ENCODE measurements around the gene GPC1. TPM values are rescaled to one million over a fixed set of nuclear protein-coding genes. Genes with fewer than 3 reads are reported as not detected.

Gene GPC1
- total RNA-seq, 1 donor from 2014 or later: 36.0 TPM

GRCh38 chr2:240461471-240462072 lies 26.1 kb downstream of the GPC1 start:
- Histone ChIP-seq H3K4me1 (ENCODE audit: control insufficient read depth in 3 of 3, insufficient read depth in 3 of 3, low read length in 3 of 3) (peaks cover 0 to 4% (median 0%) of the 10 kb centered on the region in 3 donors), H3K36me3 (ENCODE audit: control insufficient read depth in 3 of 3, insufficient read depth in 3 of 3, low read length in 3 of 3) (peaks cover 20 to 37% (median 26%) of the 10 kb centered on the region in 3 donors), H3K4me3 (ENCODE audit: low read length in 3 of 3) (no peak overlapping the region)

GRCh38 chr2:240462073-240462706 lies 26.7 kb downstream of the GPC1 start:
- Histone ChIP-seq H3K4me1 (ENCODE audit: control insufficient read depth in 3 of 3, insufficient read depth in 3 of 3, low read length in 3 of 3) (peaks cover 0 to 4% (median 0%) of the 10 kb centered on the region in 3 donors), H3K9me3 (ENCODE audit: control insufficient read depth in 3 of 3, low read length in 3 of 3) (no peaks in the 10 kb centered on the region), H3K27ac (ENCODE audit: low read depth, low read length) (no peak overlapping the region), H3K9ac (ENCODE audit: low read depth in 1 of 3, low read length in 3 of 3) (no peak overlapping the region), H3K27me3 (ENCODE audit: control insufficient read depth in 3 of 3, insufficient read depth in 3 of 3, low read length in 3 of 3) (no peaks in the 10 kb centered on the region), H3K4me3 (ENCODE audit: low read length in 3 of 3) (no peak overlapping the region), H3K36me3 (ENCODE audit: control insufficient read depth in 3 of 3, insufficient read depth in 3 of 3, low read length in 3 of 3) (peaks cover 23 to 42% (median 26%) of the 10 kb centered on the region in 3 donors)

More at GRCh38 chr2:240461471-240462072, 26.1 kb downstream of the GPC1 start:
- H3K9me3 ChIP-seq (ENCODE audit: control insufficient read depth in 3 of 3, low read length in 3 of 3): no peaks in the 10 kb centered on the region
- H3K27me3 ChIP-seq (ENCODE audit: control insufficient read depth in 3 of 3, insufficient read depth in 3 of 3, low read length in 3 of 3): no peaks in the 10 kb centered on the region
- no peak overlapping the region for H3K27ac ChIP-seq (ENCODE audit: low read depth, low read length)
- no peak overlapping the region for H3K9ac ChIP-seq (ENCODE audit: low read depth in 1 of 3, low read length in 3 of 3)

- H3K9me3 ChIP-seq (ENCODE audit: control insufficient read depth in 3 of 3, low read length in 3 of 3): no peaks in the 10 kb centered on the region
- H3K36me3 ChIP-seq (ENCODE audit: control insufficient read depth in 3 of 3, insufficient read depth in 3 of 3, low read length in 3 of 3): peaks cover 23 to 42% (median 26%) of the 10 kb centered on the region in 3 donors
- H3K4me3 ChIP-seq (ENCODE audit: low read length in 3 of 3): no peak overlapping the region
- no peak overlapping the region for H3K27ac ChIP-seq (ENCODE audit: low read depth, low read length)
- peaks cover 0 to 4% (median 0%) of the 10 kb centered on the region in 3 donors for H3K4me1 ChIP-seq (ENCODE audit: control insufficient read depth in 3 of 3, insufficient read depth in 3 of 3, low read length in 3 of 3)
- no peak overlapping the region for H3K9ac ChIP-seq (ENCODE audit: low read depth in 1 of 3, low read length in 3 of 3)
- H3K27me3 ChIP-seq (ENCODE audit: control insufficient read depth in 3 of 3, insufficient read depth in 3 of 3, low read length in 3 of 3): no peaks in the 10 kb centered on the region
Measured at GRCh38 chr2:240462707-240463273, 27.3 kb downstream of the GPC1 start.

GRCh38 chr2:240463274-240463865 lies 27.9 kb downstream of the GPC1 start:
- Histone ChIP-seq H3K27me3 (ENCODE audit: control insufficient read depth in 3 of 3, insufficient read depth in 3 of 3, low read length in 3 of 3) (no peaks in the 10 kb centered on the region), H3K9me3 (ENCODE audit: control insufficient read depth in 3 of 3, low read length in 3 of 3) (no peaks in the 10 kb centered on the region), H3K36me3 (ENCODE audit: control insufficient read depth in 3 of 3, insufficient read depth in 3 of 3, low read length in 3 of 3) (peaks cover 23 to 42% (median 26%) of the 10 kb centered on the region in 3 donors), H3K4me3 (ENCODE audit: low read length in 3 of 3) (no peak overlapping the region), H3K9ac (ENCODE audit: low read depth in 1 of 3, low read length in 3 of 3) (no peak overlapping the region), H3K4me1 (ENCODE audit: control insufficient read depth in 3 of 3, insufficient read depth in 3 of 3, low read length in 3 of 3) (peaks cover 0 to 4% (median 0%) of the 10 kb centered on the region in 3 donors), H3K27ac (ENCODE audit: low read depth, low read length) (no peak overlapping the region)

- Histone ChIP-seq H3K27me3 (ENCODE audit: control insufficient read depth in 3 of 3, insufficient read depth in 3 of 3, low read length in 3 of 3) (no peaks in the 10 kb centered on the region), H3K4me1 (ENCODE audit: control insufficient read depth in 3 of 3, insufficient read depth in 3 of 3, low read length in 3 of 3) (peaks cover 0 to 4% (median 0%) of the 10 kb centered on the region in 3 donors), H3K9me3 (ENCODE audit: control insufficient read depth in 3 of 3, low read length in 3 of 3) (no peaks in the 10 kb centered on the region), H3K27ac (ENCODE audit: low read depth, low read length) (no peak overlapping the region), H3K4me3 (ENCODE audit: low read length in 3 of 3) (no peak overlapping the region), H3K9ac (ENCODE audit: low read depth in 1 of 3, low read length in 3 of 3) (no peak overlapping the region), H3K36me3 (ENCODE audit: control insufficient read depth in 3 of 3, insufficient read depth in 3 of 3, low read length in 3 of 3) (peaks cover 23 to 42% (median 26%) of the 10 kb centered on the region in 3 donors)
Measured at GRCh38 chr2:240463866-240464481, 28.5 kb downstream of the GPC1 start.

GRCh38 chr2:240464514-240465241 lies 29.2 kb downstream of the GPC1 start:
- Histone ChIP-seq H3K9ac (ENCODE audit: low read depth in 1 of 3, low read length in 3 of 3) (no peak overlapping the region), H3K27ac (ENCODE audit: low read depth, low read length) (no peak overlapping the region), H3K4me1 (ENCODE audit: control insufficient read depth in 3 of 3, insufficient read depth in 3 of 3, low read length in 3 of 3) (peaks cover 0 to 4% (median 3%) of the 10 kb centered on the region in 3 donors), H3K36me3 (ENCODE audit: control insufficient read depth in 3 of 3, insufficient read depth in 3 of 3, low read length in 3 of 3) (peaks cover 23 to 42% (median 26%) of the 10 kb centered on the region in 3 donors), H3K4me3 (ENCODE audit: low read length in 3 of 3) (no peak overlapping the region), H3K27me3 (ENCODE audit: control insufficient read depth in 3 of 3, insufficient read depth in 3 of 3, low read length in 3 of 3) (no peaks in the 10 kb centered on the region), H3K9me3 (ENCODE audit: control insufficient read depth in 3 of 3, low read length in 3 of 3) (no peaks in the 10 kb centered on the region)

- no peak overlapping the region for H3K9ac ChIP-seq (ENCODE audit: low read depth in 1 of 3, low read length in 3 of 3)
- H3K9me3 ChIP-seq (ENCODE audit: control insufficient read depth in 3 of 3, low read length in 3 of 3): no peaks in the 10 kb centered on the region
- H3K27me3 ChIP-seq (ENCODE audit: control insufficient read depth in 3 of 3, insufficient read depth in 3 of 3, low read length in 3 of 3): no peaks in the 10 kb centered on the region
- peaks cover 0 to 7% (median 4%) of the 10 kb centered on the region in 3 donors for H3K4me1 ChIP-seq (ENCODE audit: control insufficient read depth in 3 of 3, insufficient read depth in 3 of 3, low read length in 3 of 3)
- H3K4me3 ChIP-seq (ENCODE audit: low read length in 3 of 3): no peak overlapping the region
- H3K27ac ChIP-seq (ENCODE audit: low read depth, low read length): no peak overlapping the region
- H3K36me3 ChIP-seq (ENCODE audit: control insufficient read depth in 3 of 3, insufficient read depth in 3 of 3, low read length in 3 of 3): peaks cover 23 to 40% (median 26%) of the 10 kb centered on the region in 3 donors
Measured at GRCh38 chr2:240465268-240465764, 29.9 kb downstream of the GPC1 start.

- peaks cover 23 to 39% (median 26%) of the 10 kb centered on the region in 3 donors for H3K36me3 ChIP-seq (ENCODE audit: control insufficient read depth in 3 of 3, insufficient read depth in 3 of 3, low read length in 3 of 3)
Measured at GRCh38 chr2:240465765-240466578, 30.5 kb downstream of the GPC1 start.

More at GRCh38 chr2:240465765-240466578, 30.5 kb downstream of the GPC1 start:
- Histone ChIP-seq H3K27ac (ENCODE audit: low read depth, low read length) (no peak overlapping the region), H3K4me1 (ENCODE audit: control insufficient read depth in 3 of 3, insufficient read depth in 3 of 3, low read length in 3 of 3) (peaks cover 0 to 7% (median 4%) of the 10 kb centered on the region in 3 donors), H3K9me3 (ENCODE audit: control insufficient read depth in 3 of 3, low read length in 3 of 3) (no peaks in the 10 kb centered on the region), H3K27me3 (ENCODE audit: control insufficient read depth in 3 of 3, insufficient read depth in 3 of 3, low read length in 3 of 3) (no peaks in the 10 kb centered on the region), H3K9ac (ENCODE audit: low read depth in 1 of 3, low read length in 3 of 3) (peak overlapping the region in 1 of 3 donors; percentile 8), H3K4me3 (ENCODE audit: low read length in 3 of 3) (no peak overlapping the region)

All from skeletal muscle tissue (tissue), 4 donors.